OCI-LY3 (cell line): Measurements from ENCODE around the gene PPDPF.

ENCODE experiments used
- H2AFZ ChIP-seq: fragments of 200-600, 300-600 bp; shearing (Covaris generic); 2 replicates; pipeline ENCODE4 v1.6.0; 2014; ENCODE audit warnings: antibody characterized with exemption, low read depth, low read length
- H3K27ac ChIP-seq: fragments of 200-600, 300-600 bp; sonication (generic); 2 replicates; pipeline ENCODE4 v1.5.1; 2014; ENCODE audit warnings: mild to moderate bottlenecking, low read length, moderate library complexity, mixed read lengths
- H3K27me3 ChIP-seq: fragments of 200-600, 300-600 bp; sonication (generic); 2 replicates; pipeline ENCODE4 v1.6.1; 2014; ENCODE audit warnings: low read depth, low read length, mixed read lengths
- H3K36me3 ChIP-seq: fragments of 200-600, 300-600 bp; sonication (generic); replicated peaks from 2 replicates; pipeline ENCODE3; 2014; ENCODE audit warnings: low read depth, low read length, mixed read lengths
- H3K4me1 ChIP-seq: fragments of 300-600, 200-600 bp; sonication (generic); 2 replicates; pipeline ENCODE4 v1.6.1; 2014; ENCODE audit warnings: low read length, mixed read lengths
- H3K4me2 ChIP-seq: fragments of 200-600, 300-600 bp; sonication (generic); 2 replicates; pipeline ENCODE4 v1.6.1; 2014; ENCODE audit warnings: low read length, mixed read lengths
- H3K4me3 ChIP-seq: fragments of 300-600, 200-600 bp; sonication (generic); 2 replicates; pipeline ENCODE4 v1.5.1; 2014; ENCODE audit warnings: antibody characterized with exemption, mild to moderate bottlenecking, low read length, moderate library complexity
- H3K79me2 ChIP-seq: fragments of 300-600, 200-600 bp; shearing (Covaris generic); 2 replicates; pipeline ENCODE4 v1.6.1; 2014; ENCODE audit warnings: mild to moderate bottlenecking, low read length, mixed read lengths
- H3K9ac ChIP-seq: fragments of 300-600, 200-600 bp; shearing (Covaris generic); 2 replicates; pipeline ENCODE4 v1.6.0; 2014; ENCODE audit warnings: mild to moderate bottlenecking, low read length, moderate library complexity
- H3K9me3 ChIP-seq: fragments of 200-600, 300-600 bp; shearing (Covaris generic); 2 replicates; pipeline ENCODE4 v1.6.1; 2014; ENCODE audit warnings: low read length, mixed read lengths; ENCODE audit not compliant: insufficient read depth
- H4K20me1 ChIP-seq: fragments of 200-600, 300-600 bp; sonication (generic); 2 replicates; pipeline ENCODE4 v1.6.1; 2016; ENCODE audit warnings: low read length, mixed read lengths; ENCODE audit not compliant: insufficient read depth
- EZH2phosphoT487 ChIP-seq: fragments of 200-600 bp; shearing (Covaris generic); IDR thresholded peaks from 2 replicates; pipeline ENCODE4 v1.6.1; 2018; ENCODE audit warnings: antibody characterized with exemption, mixed run types, low read depth
- TF ChIP-seq, protein P1 (sequence below): fragments of 200-600, 300-600 bp; sonication (generic); IDR thresholded peaks from 2 replicates; pipeline ENCODE4 v1.5.1; 2014; ENCODE audit warnings: antibody characterized with exemption, low read length, low read depth

Gene PPDPF

DNA sequence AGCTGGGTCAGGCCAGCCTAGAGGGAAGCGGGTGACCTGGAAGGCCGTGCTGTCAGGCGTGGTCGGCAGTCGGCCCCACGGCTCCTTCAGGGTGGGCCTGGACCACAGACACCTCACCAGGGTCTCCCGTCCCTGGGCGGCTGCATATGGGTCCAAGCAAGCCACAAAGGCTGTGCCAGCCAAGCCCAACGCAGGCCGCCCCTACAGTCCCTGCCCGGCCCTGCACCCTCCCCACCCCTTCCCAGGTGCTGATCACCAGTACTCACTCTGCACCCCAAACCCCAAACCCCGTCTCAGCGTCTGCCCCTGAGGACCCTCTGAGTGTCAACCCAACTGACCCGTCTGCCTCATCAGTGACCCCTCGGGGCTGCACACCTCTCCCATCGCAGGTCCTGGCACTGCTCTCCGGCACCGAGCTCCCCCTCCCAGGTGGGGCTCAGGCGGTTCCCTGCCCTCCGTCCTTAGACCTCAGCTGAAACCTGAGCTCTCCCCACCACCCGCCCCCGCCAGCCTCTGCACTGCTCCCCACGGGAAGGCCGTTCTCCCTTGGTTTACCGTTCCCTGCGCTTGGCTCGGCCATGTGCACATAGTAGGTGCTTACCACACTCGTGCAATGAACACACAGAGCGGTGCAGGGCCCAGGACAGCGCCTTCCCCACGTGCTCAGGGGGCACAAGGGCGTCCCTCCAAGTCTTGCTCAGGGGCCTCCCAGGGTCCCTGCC, 1.5 kb upstream of the PPDPF start:
- no peak overlapping the region for H3K4me2 ChIP-seq
- no peaks in the 10 kb centered on the region for H4K20me1 ChIP-seq
- H3K36me3 ChIP-seq = no peaks in the 10 kb centered on the region
- H2AFZ ChIP-seq = no peak overlapping the region
- no peaks in the 10 kb centered on the region for H3K4me1 ChIP-seq
- H3K79me2 ChIP-seq = no peaks in the 10 kb centered on the region
- no peak overlapping the region for H3K27ac ChIP-seq
- H3K9me3 ChIP-seq = peaks cover 4% of the 10 kb centered on the region; the same call in 1 of the 2 replicates
- no peak overlapping the region for H3K4me3 ChIP-seq
- no peak for TF ChIP-seq EZH2phosphoT487
- TF ChIP-seq, protein P1, sequence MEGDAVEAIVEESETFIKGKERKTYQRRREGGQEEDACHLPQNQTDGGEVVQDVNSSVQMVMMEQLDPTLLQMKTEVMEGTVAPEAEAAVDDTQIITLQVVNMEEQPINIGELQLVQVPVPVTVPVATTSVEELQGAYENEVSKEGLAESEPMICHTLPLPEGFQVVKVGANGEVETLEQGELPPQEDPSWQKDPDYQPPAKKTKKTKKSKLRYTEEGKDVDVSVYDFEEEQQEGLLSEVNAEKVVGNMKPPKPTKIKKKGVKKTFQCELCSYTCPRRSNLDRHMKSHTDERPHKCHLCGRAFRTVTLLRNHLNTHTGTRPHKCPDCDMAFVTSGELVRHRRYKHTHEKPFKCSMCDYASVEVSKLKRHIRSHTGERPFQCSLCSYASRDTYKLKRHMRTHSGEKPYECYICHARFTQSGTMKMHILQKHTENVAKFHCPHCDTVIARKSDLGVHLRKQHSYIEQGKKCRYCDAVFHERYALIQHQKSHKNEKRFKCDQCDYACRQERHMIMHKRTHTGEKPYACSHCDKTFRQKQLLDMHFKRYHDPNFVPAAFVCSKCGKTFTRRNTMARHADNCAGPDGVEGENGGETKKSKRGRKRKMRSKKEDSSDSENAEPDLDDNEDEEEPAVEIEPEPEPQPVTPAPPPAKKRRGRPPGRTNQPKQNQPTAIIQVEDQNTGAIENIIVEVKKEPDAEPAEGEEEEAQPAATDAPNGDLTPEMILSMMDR = no peak
- H3K9ac ChIP-seq = no peak overlapping the region
- H3K27me3 ChIP-seq = no peaks in the 10 kb centered on the region

DNA sequence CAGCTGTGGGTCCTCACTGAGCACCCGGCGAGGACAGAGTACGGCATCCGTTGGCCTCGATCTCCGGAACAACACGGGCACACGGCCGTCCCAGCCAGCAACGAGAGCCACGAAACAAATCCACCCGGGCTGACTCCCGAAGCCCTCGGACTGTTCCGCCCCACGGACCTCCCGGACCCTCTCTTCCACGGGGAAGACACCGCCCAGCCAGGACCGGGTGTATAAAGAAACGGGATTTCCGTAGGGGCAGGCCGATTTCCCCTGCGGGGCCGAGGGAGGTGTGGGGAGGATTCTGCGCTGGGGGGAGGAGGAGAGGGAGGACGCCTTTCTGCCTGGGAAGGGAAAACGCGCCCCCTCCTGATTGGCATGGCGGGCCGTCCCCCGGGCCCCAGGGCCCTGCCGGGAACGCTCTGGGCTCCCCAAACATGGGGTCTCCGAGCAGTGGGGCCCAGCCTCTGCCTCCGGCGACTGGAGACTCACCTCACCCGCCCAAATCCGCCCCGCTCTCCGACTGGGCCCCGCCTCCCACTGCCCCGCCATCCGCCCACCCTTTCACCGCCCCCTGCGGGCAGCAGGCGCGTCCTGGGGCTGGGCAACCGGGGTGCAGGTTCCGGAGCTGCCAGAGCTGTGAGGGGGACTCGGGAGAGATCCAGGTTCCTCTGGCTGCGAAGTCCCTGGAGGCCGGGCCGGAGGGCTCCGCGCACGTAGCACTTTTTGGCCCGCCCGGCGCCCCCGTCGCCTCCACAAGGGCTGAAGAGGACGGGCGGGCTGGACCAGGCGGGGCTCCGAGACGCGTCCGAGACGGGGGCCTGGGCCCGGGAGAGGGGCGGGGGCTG, 679 bp upstream of the PPDPF start:
- Histone ChIP-seq H3K79me2 (no peaks in the 10 kb centered on the region), H3K4me3 (no peak overlapping the region), H3K27me3 (no peaks in the 10 kb centered on the region), H3K9ac (no peak overlapping the region), H3K9me3 (peaks cover 4% of the 10 kb centered on the region; the same call in 1 of the 2 replicates), H3K4me2 (no peak overlapping the region), H2AFZ (no peak overlapping the region), H3K4me1 (no peaks in the 10 kb centered on the region), H3K36me3 (no peaks in the 10 kb centered on the region), H3K27ac (no peak overlapping the region), H4K20me1 (no peaks in the 10 kb centered on the region)
- TF ChIP-seq EZH2phosphoT487 = no peak
- TF ChIP-seq, protein P1 = no peak

DNA sequence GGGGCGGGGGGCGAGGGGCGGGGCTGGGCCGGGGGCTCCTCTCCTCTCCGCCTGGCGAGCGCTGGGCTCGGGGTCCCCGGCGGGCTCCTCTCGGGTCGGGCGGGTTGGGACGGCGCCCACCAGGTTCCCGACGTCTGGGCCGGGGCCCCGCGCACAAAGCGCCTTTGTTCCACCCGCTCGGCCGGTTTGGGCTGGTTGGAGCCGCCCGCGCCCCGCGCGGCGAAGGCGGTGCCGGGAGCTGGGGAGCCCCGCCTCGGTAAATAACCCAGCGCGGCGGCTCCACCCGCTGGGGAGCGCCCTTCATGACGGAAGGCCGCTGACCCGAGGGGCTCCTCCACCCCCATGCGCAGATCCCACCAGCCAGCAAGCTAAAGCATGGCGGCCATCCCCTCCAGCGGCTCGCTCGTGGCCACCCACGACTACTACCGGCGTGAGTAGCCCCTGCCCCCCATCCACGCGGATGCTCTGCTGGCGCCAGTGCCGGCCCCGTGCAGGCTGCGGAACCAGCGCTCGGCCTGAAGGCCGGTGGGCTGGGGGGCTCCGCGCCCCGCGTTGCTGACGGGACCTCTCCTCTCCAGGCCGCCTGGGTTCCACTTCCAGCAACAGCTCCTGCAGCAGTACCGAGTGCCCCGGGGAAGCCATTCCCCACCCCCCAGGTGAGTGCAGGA, 503 bp downstream of the PPDPF start:
- no peak for TF ChIP-seq EZH2phosphoT487
- TF ChIP-seq, protein P1 = no peak

DNA sequence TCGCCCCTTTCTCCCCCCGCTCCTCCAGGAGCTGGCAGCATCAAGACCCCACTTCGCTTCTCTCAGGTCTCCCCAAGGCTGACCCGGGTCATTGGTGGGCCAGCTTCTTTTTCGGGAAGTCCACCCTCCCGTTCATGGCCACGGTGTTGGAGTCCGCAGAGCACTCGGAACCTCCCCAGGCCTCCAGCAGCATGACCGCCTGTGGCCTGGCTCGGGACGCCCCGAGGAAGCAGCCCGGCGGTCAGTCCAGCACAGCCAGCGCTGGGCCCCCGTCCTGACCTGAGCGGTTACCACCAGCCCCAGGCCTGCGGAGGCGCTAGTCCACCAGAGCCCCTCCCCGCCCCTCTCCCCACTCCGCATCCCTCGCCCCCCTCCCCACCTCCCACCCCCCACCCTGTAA, 1.0 kb downstream of the PPDPF start:
- no peak overlapping the region for H3K27ac ChIP-seq
- no peaks in the 10 kb centered on the region for H3K4me1 ChIP-seq
- H3K9me3 ChIP-seq = peaks cover 4% of the 10 kb centered on the region; the same call in 1 of the 2 replicates
- no peak overlapping the region for H3K9ac ChIP-seq
- no peaks in the 10 kb centered on the region for H4K20me1 ChIP-seq
- H3K79me2 ChIP-seq = no peaks in the 10 kb centered on the region
- TF ChIP-seq EZH2phosphoT487 = no peak
- TF ChIP-seq, protein P1 = no peak
- H3K4me3 ChIP-seq = no peak overlapping the region
- no peak overlapping the region for H2AFZ ChIP-seq
- H3K36me3 ChIP-seq = no peaks in the 10 kb centered on the region
- H3K27me3 ChIP-seq = no peaks in the 10 kb centered on the region
- no peak overlapping the region for H3K4me2 ChIP-seq

More for the DNA sequence above, 503 bp downstream of the PPDPF start:
- Histone ChIP-seq H3K9ac (no peak overlapping the region), H3K79me2 (no peaks in the 10 kb centered on the region), H4K20me1 (no peaks in the 10 kb centered on the region), H3K36me3 (no peaks in the 10 kb centered on the region), H3K4me3 (no peak overlapping the region), H3K27me3 (no peaks in the 10 kb centered on the region), H2AFZ (no peak overlapping the region), H3K4me1 (no peaks in the 10 kb centered on the region), H3K4me2 (no peak overlapping the region), H3K27ac (no peak overlapping the region), H3K9me3 (peaks cover 4% of the 10 kb centered on the region; the same call in 1 of the 2 replicates)
